ENCODE data around the gene DDO. TPM values are rescaled to one million over a fixed set of nuclear protein-coding genes. Genes with fewer than 3 reads are reported as not detected.
A peak's percentile ranks its signal among the peaks of the same experiment; 100 is the strongest.
"Not testable (repeated sequence)": the region's sequence is repeated elsewhere in the genome, so short reads cannot be mapped to it uniquely, and the experiment has no call there.

Gene DDO, protein sequence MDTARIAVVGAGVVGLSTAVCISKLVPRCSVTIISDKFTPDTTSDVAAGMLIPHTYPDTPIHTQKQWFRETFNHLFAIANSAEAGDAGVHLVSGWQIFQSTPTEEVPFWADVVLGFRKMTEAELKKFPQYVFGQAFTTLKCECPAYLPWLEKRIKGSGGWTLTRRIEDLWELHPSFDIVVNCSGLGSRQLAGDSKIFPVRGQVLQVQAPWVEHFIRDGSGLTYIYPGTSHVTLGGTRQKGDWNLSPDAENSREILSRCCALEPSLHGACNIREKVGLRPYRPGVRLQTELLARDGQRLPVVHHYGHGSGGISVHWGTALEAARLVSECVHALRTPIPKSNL
- 1 to 10 TPM in 1 of 4 donors, under 1 TPM in 2, not detected in 1; 0.88 to 3.3 (median 0.97) TPM for total RNA-seq

DNA sequence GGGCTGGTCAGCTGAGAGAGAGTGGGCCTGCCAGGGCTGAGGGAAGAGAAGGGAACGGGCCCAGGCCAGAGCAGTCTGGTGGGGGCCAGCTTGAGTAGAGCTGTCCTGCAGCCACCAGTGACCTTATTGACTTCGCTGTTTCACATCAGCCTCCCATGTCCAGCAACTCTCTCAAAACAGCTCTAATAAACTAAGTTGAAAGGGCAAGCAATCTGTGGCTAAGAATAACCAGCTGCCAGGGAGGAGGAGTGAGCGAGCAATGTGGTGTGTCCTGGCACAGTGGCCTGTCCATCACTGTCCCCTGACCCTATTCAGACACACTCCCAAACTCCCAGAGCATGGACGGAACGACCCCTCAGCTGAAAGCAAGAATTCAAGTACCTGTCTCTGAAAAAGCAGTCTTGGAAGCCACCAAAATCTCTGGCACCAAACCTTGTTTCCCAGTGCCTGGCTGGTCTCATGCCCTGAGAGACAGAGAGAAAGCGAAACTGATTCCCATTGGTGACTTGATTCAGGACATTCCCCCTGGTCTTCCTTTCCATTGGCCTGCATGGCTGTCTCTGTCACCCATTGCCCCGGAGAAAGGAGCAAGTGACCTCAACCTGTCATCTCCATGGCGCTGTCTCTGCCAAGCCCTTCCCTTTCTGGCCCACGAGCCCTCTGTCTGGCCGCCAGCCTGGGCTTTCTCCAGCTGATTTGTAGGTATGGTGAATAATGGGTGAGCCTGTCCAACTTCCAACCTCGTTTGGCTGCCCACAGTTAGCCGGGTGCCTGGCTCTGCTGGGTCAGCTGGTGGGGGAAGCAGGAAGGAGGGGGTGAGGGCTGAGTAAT is at the start of gene DDO:
TSS of gene DDO (minus strand) at position 490 of the 831 bp plus-strand sequence. CDS start 2,113 bp downstream, outside the sequence.
- no peaks in the 10 kb centered on the region for H3K9me3 ChIP-seq
- H3K4me1 ChIP-seq: peaks cover 0 to 7% of the 10 kb centered on the region in 2 donors
- no peaks in the 10 kb centered on the region for H3K27me3 ChIP-seq
- H3K27ac ChIP-seq: peak within 1 kb of the TSS; percentile 80 to 93
- peak; percentile 83 to 84 for DNase-seq
- no peaks in the 10 kb centered on the region for H3K36me3 ChIP-seq
- intact Hi-C loops (cut with DNase I; ENCODE audit: low total_unique reads): no loop called here
- TF ChIP-seq, protein P1, sequence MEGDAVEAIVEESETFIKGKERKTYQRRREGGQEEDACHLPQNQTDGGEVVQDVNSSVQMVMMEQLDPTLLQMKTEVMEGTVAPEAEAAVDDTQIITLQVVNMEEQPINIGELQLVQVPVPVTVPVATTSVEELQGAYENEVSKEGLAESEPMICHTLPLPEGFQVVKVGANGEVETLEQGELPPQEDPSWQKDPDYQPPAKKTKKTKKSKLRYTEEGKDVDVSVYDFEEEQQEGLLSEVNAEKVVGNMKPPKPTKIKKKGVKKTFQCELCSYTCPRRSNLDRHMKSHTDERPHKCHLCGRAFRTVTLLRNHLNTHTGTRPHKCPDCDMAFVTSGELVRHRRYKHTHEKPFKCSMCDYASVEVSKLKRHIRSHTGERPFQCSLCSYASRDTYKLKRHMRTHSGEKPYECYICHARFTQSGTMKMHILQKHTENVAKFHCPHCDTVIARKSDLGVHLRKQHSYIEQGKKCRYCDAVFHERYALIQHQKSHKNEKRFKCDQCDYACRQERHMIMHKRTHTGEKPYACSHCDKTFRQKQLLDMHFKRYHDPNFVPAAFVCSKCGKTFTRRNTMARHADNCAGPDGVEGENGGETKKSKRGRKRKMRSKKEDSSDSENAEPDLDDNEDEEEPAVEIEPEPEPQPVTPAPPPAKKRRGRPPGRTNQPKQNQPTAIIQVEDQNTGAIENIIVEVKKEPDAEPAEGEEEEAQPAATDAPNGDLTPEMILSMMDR (IDR thresholded peaks at IDR 0.05): no peak
- no peak for TF ChIP-seq POLR2A (IDR thresholded peaks at IDR 0.05)
- peak within 1 kb of the TSS; percentile 27 to 33 for H3K4me3 ChIP-seq

- Histone ChIP-seq H3K4me3 (no peak overlapping the region), H3K27ac (no peak overlapping the region), H3K9me3 (peaks cover 0 to 16% of the 10 kb centered on the region in 2 donors), H3K27me3 (no peaks in the 10 kb centered on the region), H3K4me1 (no peaks in the 10 kb centered on the region), H3K36me3 (no peaks in the 10 kb centered on the region)
- DNase-seq: no peak
- intact Hi-C loops (cut with DNase I; ENCODE audit: low total_unique reads): no loop called here
- TF ChIP-seq, protein P1 (IDR thresholded peaks at IDR 0.05): no peak
- no peak for TF ChIP-seq POLR2A (IDR thresholded peaks at IDR 0.05)
Measured at GRCh38 chr6:110462884-110463481, 47.6 kb upstream of the DDO start.

GRCh38 chr6:110461376-110461775 is 46.0 kb upstream of the DDO start:
- intact Hi-C loops (cut with DNase I; ENCODE audit: low total_unique reads): no loop called here
- H3K9me3 ChIP-seq: peaks cover 0 to 16% of the 10 kb centered on the region in 2 donors
- H3K4me1 ChIP-seq: no peaks in the 10 kb centered on the region
- H3K36me3 ChIP-seq: no peaks in the 10 kb centered on the region
- H3K27me3 ChIP-seq: no peaks in the 10 kb centered on the region
- H3K27ac ChIP-seq: no peak overlapping the region
- no peak for DNase-seq
- no peak overlapping the region for H3K4me3 ChIP-seq
- no peak for TF ChIP-seq POLR2A (IDR thresholded peaks at IDR 0.05)

DNA sequence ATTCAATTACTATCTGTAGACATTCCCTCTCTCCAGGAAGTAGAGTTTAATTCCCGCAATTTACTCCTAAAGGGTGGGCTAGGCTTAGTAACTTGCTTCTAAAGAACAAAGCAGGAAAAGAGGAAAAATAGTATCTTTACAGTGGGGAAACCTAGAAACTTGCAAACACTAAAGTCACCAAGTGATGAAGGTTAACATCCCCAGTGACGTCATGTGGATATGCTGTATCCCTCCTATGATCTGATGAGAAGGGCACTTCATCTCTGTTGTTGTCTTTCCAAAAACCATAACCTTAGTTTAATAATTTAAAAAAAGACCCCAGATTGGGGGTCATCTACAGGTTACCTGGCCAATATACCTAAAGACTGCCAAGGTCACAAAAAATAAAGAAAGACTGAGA is 43.8 kb upstream of the DDO start:
- intact Hi-C loops (cut with DNase I; ENCODE audit: low total_unique reads): no loop called here
- no peaks in the 10 kb centered on the region for H3K36me3 ChIP-seq
- H3K4me1 ChIP-seq: no peaks in the 10 kb centered on the region
- TF ChIP-seq, protein P1 (IDR thresholded peaks at IDR 0.05): no peak
- TF ChIP-seq POLR2A (IDR thresholded peaks at IDR 0.05): no peak
- peaks cover 0 to 16% of the 10 kb centered on the region in 2 donors for H3K9me3 ChIP-seq
- no peak overlapping the region for H3K27ac ChIP-seq
- H3K27me3 ChIP-seq: no peaks in the 10 kb centered on the region
- DNase-seq: no peak
- no peak overlapping the region for H3K4me3 ChIP-seq

- intact Hi-C loops (cut with DNase I; ENCODE audit: low total_unique reads): no loop called here
- no peak for DNase-seq
- H3K36me3 ChIP-seq: no peaks in the 10 kb centered on the region
- no peaks in the 10 kb centered on the region for H3K27me3 ChIP-seq
- no peak overlapping the region for H3K4me3 ChIP-seq
- H3K27ac ChIP-seq: no peak overlapping the region
- H3K9me3 ChIP-seq: peaks cover 0 to 16% of the 10 kb centered on the region in 2 donors
- no peak for TF ChIP-seq POLR2A (IDR thresholded peaks at IDR 0.05)
- TF ChIP-seq, protein P1 (IDR thresholded peaks at IDR 0.05): no peak
- H3K4me1 ChIP-seq: no peaks in the 10 kb centered on the region
Measured at GRCh38 chr6:110458476-110458875, 43.1 kb upstream of the DDO start.

DNA sequence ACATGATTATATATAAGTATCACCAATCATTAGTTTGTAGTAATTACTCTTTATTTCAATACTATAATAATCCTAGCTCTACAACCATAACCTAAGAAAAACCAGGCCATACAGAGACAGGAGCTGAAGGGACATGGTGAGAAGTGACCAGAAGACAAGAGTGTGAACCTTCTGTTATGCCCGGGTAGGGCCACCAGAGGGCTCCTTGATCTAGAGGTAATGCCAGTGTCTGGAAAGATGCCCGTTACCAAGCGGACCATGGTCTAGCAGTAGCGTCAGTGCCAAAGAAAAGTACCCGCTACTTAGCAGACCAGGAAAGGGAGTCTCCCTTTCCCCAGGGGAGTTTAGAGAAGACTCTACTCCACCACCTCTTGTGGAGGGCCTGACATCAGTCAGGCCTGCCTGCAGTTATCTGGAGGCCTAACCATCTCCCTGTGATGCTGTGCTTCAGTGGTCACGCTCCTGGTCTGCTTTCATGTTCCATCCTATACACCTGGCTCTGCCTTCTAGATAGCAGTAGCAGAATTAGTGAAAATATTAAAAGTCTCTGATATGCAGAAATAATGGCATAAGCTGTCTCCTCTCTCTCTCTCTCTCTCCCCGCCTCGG is 42.3 kb upstream of the DDO start:
- H3K9me3 ChIP-seq; H3K4me3 ChIP-seq; H3K4me1 ChIP-seq; intact Hi-C loops (cut with DNase I; ENCODE audit: low total_unique reads); H3K36me3 ChIP-seq; H3K27ac ChIP-seq; H3K27me3 ChIP-seq; DNase-seq: not testable (repeated sequence)
